ENCODE measurements around the gene IRGQ.

DNA sequence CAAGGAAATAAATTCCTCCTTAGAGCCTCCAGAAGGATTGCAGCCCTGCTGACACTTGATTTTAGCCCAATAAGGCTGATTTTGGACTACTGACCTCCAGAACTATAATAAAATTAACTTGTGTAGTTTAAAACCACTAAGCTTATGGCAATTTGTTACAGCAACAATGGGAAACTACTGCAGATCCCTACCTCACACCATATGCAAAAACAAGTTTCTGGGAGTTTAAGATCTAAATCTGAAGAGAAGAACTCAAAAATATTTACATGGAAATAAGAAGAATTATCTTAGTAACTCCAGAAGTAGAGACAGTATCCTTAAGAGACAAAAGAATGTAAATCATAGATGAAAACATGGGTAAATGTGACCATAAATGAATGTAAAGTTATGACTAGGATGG lies 57.0 kb downstream of the IRGQ start:
- TF ChIP-seq POLR2A (IDR thresholded peaks at IDR 0.05; ENCODE audit: low read length) (no peak), GATA1 (IDR thresholded peaks at IDR 0.05; ENCODE audit: low read depth, low read length) (no peak)

All from erythroblast (primary cell).